WTC11 (cell line): ENCODE measurements around the gene RASEF. TPM values are rescaled to one million over a fixed set of nuclear protein-coding genes. Genes with fewer than 3 reads are reported as not detected.

Source experiments
- ATAC-seq: fragments of 200-7000 bp; cut with Tn5 transposase; 2 replicates; pipeline ENCODE4 v1.10.0; 2021; ENCODE audit warnings: mild to moderate bottlenecking, moderate library complexity
- CTCF ChIA-PET: fragments of 300-600 bp; sonication (Branson Sonifier 250); formaldehyde crosslinking; loops from one replicate; lab custom pipeline; 2021; ENCODE audit warnings: antibody characterized with exemption; lab: Charles Lee
- POLR2A ChIA-PET: fragments of 350-600 bp; sonication (Branson Sonifier 250); formaldehyde crosslinking; loops from one replicate; lab custom pipeline; 2021; ENCODE audit warnings: antibody characterized with exemption; lab: Charles Lee
- DNase-seq: peaks from one replicate; pipeline ENCODE4 v3.0.0; 2021; ENCODE audit warnings: low spot score
- H3K27ac Mint-ChIP-seq: 2 replicates; pipeline ENCODE4 v1.8.0; 2021; ENCODE audit warnings: mixed read lengths
- H3K27me3 Mint-ChIP-seq: 2 replicates; pipeline ENCODE4 v1.8.0; 2021; ENCODE audit warnings: low read depth, mild to moderate bottlenecking, moderate library complexity, mixed read lengths
- H3K36me3 Mint-ChIP-seq: 2 replicates; pipeline ENCODE4 v1.8.0; 2021; ENCODE audit warnings: mixed read lengths
- H3K4me1 Mint-ChIP-seq: 2 replicates; pipeline ENCODE4 v1.8.0; 2022; ENCODE audit warnings: mixed read lengths
- H3K4me3 Mint-ChIP-seq: 2 replicates; pipeline ENCODE4 v1.8.0; 2021; ENCODE audit warnings: mild to moderate bottlenecking, moderate library complexity, mixed read lengths
- H3K9me3 Mint-ChIP-seq: 2 replicates; pipeline ENCODE4 v1.8.0; 2021; ENCODE audit warnings: mixed read lengths
- ATF3 ChIP-seq: sonication (generic); formaldehyde crosslinking; conservative IDR thresholded peaks from 2 replicates; pipeline ENCODE4 v1.8.1; 2022; ENCODE audit warnings: mild to moderate bottlenecking, missing genetic modification reagents
- CREM ChIP-seq: sonication (generic); formaldehyde crosslinking; IDR thresholded peaks from 2 replicates; pipeline ENCODE4 v1.8.1; 2022; ENCODE audit warnings: mild to moderate bottlenecking, missing genetic modification reagents, moderate library complexity
- FOXP1 ChIP-seq: sonication (generic); formaldehyde crosslinking; IDR thresholded peaks from 2 replicates; pipeline ENCODE4 v1.8.0; 2022; ENCODE audit warnings: missing genetic modification reagents, mild to moderate bottlenecking, moderate library complexity, borderline replicate concordance
- FOXP4 ChIP-seq: sonication (generic); formaldehyde crosslinking; IDR thresholded peaks from 2 replicates; pipeline ENCODE4 v1.8.0; 2022; ENCODE audit warnings: mild to moderate bottlenecking, missing genetic modification reagents
- IRF2 ChIP-seq: sonication (generic); formaldehyde crosslinking; IDR thresholded peaks from 2 replicates; pipeline ENCODE4 v1.8.0; 2022; ENCODE audit warnings: low read depth, missing genetic modification reagents, borderline replicate concordance
- KAT7 ChIP-seq: sonication (generic); formaldehyde crosslinking; IDR thresholded peaks from 2 replicates; pipeline ENCODE4 v1.8.1; 2023; ENCODE audit warnings: missing genetic modification reagents, mild to moderate bottlenecking, borderline replicate concordance
- MAX ChIP-seq: sonication (generic); formaldehyde crosslinking; IDR thresholded peaks from 2 replicates; pipeline ENCODE4 v1.8.0; 2022; ENCODE audit warnings: mild to moderate bottlenecking, missing genetic modification reagents
- NFE2L1 ChIP-seq: sonication (generic); formaldehyde crosslinking; IDR thresholded peaks from 2 replicates; pipeline ENCODE4 v1.8.1; 2023; ENCODE audit warnings: missing genetic modification reagents
- PRDM15 ChIP-seq: sonication (generic); formaldehyde crosslinking; IDR thresholded peaks from 2 replicates; pipeline ENCODE4 v1.8.0; 2022; ENCODE audit warnings: missing genetic modification reagents
- RELA ChIP-seq: sonication (generic); formaldehyde crosslinking; IDR thresholded peaks from 2 replicates; pipeline ENCODE4 v1.8.1; 2022; ENCODE audit warnings: missing genetic modification reagents, mild to moderate bottlenecking, borderline replicate concordance
- SMAD3 ChIP-seq: sonication (generic); formaldehyde crosslinking; IDR thresholded peaks from 2 replicates; pipeline ENCODE4 v1.8.0; 2022; ENCODE audit warnings: missing genetic modification reagents, mild to moderate bottlenecking, borderline replicate concordance
- ZBTB43 ChIP-seq: sonication (generic); formaldehyde crosslinking; IDR thresholded peaks from 2 replicates; pipeline ENCODE4 v1.8.1; 2023; ENCODE audit warnings: mild to moderate bottlenecking, missing genetic modification reagents
- ZMAT4 ChIP-seq: fragments of 250-450 bp; sonication (Bioruptor Pico); IDR thresholded peaks from 2 replicates; pipeline ENCODE4 v1.9.0; 2021; ENCODE audit warnings: mild to moderate bottlenecking
- ZNF138 ChIP-seq: sonication (generic); formaldehyde crosslinking; conservative IDR thresholded peaks from 2 replicates; pipeline ENCODE4 v1.8.1; 2022; ENCODE audit warnings: mild to moderate bottlenecking, moderate library complexity, missing genetic modification reagents
- ZNF263 ChIP-seq: sonication (generic); formaldehyde crosslinking; IDR thresholded peaks from 2 replicates; pipeline ENCODE4 v1.8.1; 2022; ENCODE audit warnings: low read depth, mild to moderate bottlenecking, moderate library complexity, missing genetic modification reagents
- ZNF281 ChIP-seq: sonication (generic); formaldehyde crosslinking; IDR thresholded peaks from 2 replicates; pipeline ENCODE4 v1.8.0; 2023; ENCODE audit warnings: mild to moderate bottlenecking, missing genetic modification reagents
- ZNF512 ChIP-seq: sonication (generic); formaldehyde crosslinking; IDR thresholded peaks from 2 replicates; pipeline ENCODE4 v1.8.1; 2022; ENCODE audit warnings: missing genetic modification reagents, borderline replicate concordance
- total RNA-seq: library from RNA; stranded (reverse); gene quantifications from 3 replicates; pipeline ENCODE4 v1.2.3, GENCODE V29; 2021

RASEF gene
- total RNA-seq, 1 experiment from 2014 or later, result 6.5 TPM

- TF ChIP-seq FOXP4 (CRISPR knock-in tag) (no peak), ZNF138 (CRISPR knock-in tag) (no peak), MAX (no peak)
- TF ChIP-seq, all 79 proteins: peak for 0
These were observed 62.2 kb downstream of the RASEF start (continued) for GRCh38 chr9:83000765-83001164.

GRCh38 chr9:82998409-82998808 lies 64.5 kb downstream of the RASEF start:
- Mint-ChIP-seq H3K36me3 (0 out of 2 replicates have a peak, but pooled peaks cover 2% of the 10 kb centered on the region), H3K4me3 (no peak overlapping the region), H3K27ac (peak overlapping the region; percentile 67; the same call in 1 of the 2 replicates), H3K27me3 (no peaks in the 10 kb centered on the region), H3K4me1 (peaks cover 15% of the 10 kb centered on the region), H3K9me3 (no peaks in the 10 kb centered on the region)
- ChIA-PET CTCF (no interaction called here), POLR2A (no interaction called here)
- no peak for ATAC-seq
- no peak for TF ChIP-seq ZMAT4
- no peak for TF ChIP-seq ZNF281 (CRISPR knock-in tag)
- no peak for TF ChIP-seq IRF2
- no peak for TF ChIP-seq RELA (CRISPR knock-in tag)
- TF ChIP-seq KAT7, result no peak
- TF ChIP-seq PRDM15 (CRISPR knock-in tag), result no peak
- TF ChIP-seq CREM (CRISPR knock-in tag), result no peak
- TF ChIP-seq ZNF512 (CRISPR knock-in tag), result no peak
- no peak for TF ChIP-seq ATF3 (CRISPR knock-in tag)
- no peak for TF ChIP-seq ZNF263
- no peak for TF ChIP-seq SMAD3
- no peak for TF ChIP-seq FOXP1 (CRISPR knock-in tag)
- no peak for TF ChIP-seq ZBTB43 (CRISPR knock-in tag)
- no peak for TF ChIP-seq NFE2L1
- DNase-seq, result no peak
